Hepatic stellate cell (primary cell): ENCODE data around the gene MRPL34.
"Not testable (repeated sequence)": the region's sequence is repeated elsewhere in the genome, so short reads cannot be mapped to it uniquely, and the experiment has no call there.

ENCODE experiments used
- DNase-seq: peaks from one replicate; pipeline ENCODE4 v3.0.0; 2011; ENCODE audit warnings: low spot score

MRPL34 gene

DNA sequence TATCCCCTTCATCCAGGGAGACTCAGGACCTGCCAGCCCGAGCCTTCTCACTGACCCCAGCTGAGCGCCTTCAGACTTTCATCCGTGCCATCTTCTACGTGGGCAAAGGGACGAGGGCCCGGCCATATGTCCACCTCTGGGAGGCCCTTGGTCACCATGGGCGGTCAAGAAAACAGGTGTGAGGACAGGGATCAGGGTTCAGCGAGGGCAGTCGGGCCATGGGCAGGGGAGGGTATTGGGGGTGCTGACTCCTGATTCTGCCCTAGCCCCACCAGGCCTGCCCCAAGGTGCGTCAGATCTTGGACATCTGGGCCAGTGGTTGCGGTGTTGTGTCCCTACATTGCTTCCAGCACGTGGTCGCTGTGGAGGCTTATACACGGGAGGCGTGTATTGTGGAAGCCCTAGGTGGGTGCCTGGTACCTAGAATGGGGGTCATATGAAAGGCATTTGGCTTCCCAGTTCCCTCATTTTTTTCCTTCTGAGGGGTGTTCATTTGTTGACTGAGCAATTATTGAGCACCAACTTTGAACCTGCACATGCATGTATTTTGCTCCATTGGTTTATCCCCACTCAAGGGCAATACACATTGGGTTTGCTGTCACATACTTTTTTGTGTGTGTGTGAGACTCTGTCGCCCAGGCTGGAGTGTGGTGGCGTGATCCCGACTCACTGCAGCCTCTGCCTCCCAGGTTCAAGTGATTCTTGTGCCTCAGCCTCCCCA is 20.1 kb upstream of the MRPL34 start:
- no peak for DNase-seq

DNA sequence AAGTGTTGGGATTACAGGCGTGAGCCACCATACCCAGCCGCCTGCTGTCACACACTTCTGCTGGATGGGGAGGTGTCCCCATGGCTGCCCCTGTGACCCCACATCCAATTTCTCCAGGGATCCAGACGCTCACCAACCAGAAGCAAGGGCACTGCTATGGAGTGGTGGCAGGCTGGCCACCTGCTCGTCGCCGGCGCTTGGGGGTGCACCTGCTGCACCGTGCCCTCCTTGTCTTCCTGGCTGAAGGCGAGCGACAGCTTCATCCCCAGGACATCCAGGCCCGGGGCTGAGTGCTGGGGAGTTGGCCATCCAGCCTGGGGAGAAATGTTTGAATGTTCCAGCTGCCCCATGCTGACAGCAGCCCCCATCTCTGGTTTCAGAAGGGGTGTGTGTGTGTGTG is 19.4 kb upstream of the MRPL34 start:
- DNase-seq, result no peak

DNA sequence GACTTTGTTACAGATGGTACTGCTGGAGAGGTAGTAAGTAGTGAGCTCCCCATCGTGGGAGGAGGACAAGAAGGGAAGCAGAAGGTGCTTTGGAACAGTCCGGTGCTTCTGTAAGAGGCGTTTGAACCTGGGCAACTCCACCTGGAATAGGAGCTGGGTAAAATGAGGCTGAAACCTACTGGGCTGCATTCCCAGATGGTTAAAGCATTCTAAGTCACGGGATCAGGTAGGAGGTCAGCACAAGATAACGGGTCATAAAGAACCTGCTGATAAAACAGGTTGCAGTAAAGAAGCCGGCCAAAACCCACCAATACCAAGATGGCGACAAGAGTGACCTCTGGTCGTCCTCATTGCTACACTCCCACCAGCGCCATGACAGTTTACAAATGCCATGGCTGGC is 18.9 kb upstream of the MRPL34 start:
- DNase-seq, result no peak

DNA sequence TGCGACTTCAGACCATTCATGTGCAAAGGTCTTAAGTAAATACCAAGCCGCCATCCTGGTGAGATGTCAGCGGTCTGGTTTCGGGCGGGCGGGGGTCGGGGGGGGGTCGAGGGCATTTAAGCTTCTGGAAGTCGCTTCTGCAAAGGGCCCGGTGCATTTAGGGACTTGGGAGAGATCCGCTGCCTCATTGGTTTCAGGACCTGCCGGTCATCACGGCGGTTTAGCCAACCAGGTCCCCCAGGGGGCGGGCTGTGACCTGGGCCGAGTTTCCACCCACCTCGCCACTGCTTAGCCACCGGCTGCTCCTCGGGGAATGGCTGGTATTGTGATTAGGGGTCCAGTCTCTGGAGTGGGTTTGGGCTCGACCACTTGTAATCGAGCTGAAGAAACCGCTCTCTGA is 16.2 kb upstream of the MRPL34 start:
- DNase-seq, result peak; percentile 99

DNA sequence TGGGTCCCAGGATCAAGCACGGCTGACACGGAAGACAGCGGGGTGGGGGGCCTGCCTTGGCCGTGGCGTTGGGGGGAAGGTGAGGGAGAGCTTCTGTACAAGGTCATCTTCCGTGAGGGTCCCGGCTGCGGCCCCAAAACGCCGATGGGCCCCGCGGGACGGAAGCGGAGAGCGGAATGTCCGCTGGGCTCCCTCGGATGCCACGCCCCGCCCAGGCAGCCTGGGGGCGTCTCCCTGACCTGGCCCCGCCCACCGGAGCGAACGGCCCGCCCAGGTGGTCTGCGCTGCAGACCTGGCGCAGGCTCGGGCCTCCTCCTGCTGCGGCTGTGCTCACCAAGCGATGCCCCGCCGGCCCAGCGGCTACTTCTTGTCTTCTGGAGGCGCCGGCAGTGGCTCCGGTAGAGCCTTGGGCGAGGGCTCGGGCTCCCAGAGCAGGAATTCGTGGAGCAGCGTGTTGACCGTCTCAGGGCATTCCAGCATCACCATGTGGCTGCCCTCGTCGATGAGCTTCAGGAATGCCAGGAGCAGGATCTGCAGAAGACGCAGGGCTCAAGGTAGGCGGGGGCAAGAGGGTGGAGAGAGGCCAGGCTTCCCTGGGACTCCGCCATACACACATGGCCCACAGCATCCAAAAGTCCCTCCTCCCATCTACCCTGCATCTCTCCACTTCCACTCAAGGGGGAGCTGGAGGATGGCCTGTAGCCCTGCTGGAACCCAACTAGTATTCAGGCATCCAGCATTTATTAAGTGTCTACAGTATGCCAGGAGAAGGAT is 13.2 kb upstream of the MRPL34 start:
- peak; percentile 97 for DNase-seq

DNA sequence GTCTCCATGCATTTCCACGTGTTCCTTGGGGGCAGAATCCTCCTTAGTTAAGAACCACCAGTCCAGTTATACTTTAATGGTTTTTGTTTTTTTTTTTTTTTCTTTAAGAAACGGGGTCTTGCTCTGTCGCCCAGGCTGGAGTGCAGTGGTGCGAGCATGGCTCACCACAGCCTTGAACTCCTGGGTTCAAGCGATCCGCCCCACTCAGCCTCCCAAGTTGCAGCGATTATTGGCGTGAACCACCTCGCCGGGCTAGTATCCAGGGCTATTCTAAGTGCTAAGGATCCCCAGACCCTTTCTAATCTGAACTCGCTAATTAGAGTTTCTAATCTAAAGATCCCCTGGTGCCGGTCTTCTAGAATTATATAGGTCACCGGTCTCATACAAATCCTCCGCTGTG is 12.1 kb upstream of the MRPL34 start:
- no peak for DNase-seq

DNA sequence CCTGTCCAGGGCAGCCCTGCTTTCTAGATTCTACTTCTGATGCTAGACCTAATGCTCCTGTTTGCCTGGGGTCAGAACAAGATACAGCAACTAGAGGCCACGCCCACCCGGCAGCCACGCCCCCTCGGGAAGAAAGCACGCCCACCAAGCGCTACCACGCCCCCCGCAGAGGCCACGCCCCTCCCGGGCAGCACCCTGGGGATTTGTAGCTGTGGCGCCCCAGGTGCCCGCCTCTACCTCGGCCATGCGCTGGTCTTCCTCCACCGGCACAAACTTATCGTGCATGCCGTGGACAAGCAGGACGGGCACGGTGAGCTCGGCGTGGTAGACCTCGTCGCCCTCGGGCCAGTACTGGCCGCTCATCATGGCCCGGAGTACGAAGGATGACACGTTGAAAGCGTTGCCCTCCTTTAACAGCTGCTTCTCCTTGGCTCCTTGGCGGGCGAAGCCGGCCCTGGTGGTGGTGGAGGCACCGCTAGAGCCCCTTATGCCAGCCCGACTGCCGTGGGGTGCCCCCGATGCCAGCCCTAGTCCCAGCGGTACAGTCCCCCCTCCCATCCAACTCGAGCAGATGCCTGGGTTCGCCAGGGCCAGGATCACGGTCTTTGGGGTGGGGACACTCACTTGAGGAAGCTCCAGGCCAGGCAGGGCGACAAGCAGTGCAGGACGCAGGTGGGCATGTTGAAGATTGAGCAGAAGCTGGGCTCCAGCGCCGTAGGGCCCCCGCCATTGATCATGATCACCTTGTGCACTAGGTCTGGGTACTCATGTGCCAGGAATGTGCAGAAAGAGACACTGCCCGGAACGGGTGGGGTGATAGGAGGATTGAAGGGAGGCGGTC is 11.4 kb upstream of the MRPL34 start:
- no peak for DNase-seq

DNA sequence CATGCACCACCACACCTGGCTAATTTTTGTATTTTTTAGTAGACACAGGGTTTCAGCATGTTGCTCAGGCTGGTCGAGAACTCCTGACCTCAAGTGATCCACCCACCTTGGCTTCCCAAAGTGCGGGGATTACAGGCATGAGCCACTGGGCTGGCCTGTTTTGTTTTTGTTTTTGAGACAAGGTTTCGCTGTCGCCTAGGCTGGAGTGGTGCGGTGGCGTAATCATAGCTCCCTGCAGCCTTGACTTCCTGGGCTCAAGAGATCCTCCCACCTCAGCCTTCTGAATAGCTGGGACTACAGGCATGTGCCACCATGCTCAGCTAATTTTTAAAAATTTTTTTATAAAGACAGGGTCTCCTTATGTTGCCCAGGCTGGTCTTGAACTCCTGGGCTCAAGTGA is 10.1 kb upstream of the MRPL34 start:
- DNase-seq, result not testable (repeated sequence)

DNA sequence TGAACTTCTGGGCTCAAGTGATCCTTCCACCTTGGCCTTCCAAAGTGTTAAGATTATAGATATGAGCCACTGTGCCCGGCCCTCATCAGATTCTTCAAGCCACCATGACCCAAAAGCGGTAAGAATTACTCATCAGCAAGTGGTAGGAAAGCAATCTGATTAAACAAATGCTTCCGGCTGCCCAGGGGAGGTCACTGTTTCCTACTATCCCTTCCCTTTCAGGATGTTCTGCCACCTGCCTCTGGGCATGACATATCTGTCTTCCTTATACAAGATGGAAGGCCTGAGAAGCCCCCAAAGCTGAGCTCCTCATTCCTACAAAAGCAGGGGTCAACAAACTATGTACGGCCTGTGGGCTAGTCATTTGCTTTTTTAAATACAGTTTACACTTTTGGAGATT is 9.4 kb upstream of the MRPL34 start:
- peak; percentile 49 for DNase-seq

DNA sequence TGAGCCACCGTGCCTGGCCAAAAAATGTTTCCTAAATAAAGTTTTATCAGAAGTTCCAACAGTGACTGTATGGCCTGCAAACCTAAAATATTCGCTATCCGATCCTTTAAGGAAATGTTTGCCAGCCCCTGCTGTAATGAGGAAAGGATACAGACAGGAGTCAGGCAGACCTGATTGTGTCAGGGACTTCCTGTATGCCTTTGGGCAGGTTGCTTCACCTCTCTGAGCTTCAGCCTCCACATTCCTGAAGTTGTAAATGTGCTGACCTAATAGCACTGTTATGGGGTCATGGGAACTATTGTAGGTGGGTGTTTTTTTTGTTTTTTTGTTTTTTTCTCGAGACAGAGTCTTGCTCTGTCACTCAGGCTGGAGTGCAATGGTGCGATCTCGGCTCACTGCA is 8.7 kb upstream of the MRPL34 start:
- DNase-seq, result no peak

DNA sequence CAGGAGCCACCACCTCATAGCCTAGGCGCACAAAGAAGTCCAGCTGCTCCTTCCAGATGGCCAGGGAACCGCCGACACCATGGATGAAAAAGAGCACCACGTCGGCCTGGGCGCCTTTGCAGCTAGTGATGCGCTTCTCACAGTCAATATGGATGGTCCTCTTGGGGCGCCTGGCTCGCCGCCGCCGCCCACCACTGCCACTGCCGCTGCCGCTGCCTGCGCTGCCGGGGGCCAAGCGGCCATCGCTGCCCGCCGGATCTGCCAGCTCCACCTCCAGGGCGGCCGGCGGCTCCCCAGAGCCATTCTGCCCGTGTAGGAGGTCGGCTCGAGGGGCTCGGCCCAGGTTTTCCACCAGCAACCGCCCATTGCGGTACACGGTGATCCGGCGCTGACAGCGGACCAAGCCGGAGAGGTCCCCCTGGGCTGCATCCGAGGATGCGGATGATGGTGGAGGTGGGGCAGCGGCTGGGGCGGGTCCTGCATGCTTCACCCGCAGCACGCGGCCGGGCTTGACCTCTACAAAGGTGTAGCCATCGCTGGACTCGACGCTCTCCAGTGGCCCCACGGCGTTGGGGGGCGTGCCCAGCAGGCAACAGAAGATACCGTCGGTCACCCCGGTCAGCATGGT is 4.6 kb upstream of the MRPL34 start:
- DNase-seq, result no peak

DNA sequence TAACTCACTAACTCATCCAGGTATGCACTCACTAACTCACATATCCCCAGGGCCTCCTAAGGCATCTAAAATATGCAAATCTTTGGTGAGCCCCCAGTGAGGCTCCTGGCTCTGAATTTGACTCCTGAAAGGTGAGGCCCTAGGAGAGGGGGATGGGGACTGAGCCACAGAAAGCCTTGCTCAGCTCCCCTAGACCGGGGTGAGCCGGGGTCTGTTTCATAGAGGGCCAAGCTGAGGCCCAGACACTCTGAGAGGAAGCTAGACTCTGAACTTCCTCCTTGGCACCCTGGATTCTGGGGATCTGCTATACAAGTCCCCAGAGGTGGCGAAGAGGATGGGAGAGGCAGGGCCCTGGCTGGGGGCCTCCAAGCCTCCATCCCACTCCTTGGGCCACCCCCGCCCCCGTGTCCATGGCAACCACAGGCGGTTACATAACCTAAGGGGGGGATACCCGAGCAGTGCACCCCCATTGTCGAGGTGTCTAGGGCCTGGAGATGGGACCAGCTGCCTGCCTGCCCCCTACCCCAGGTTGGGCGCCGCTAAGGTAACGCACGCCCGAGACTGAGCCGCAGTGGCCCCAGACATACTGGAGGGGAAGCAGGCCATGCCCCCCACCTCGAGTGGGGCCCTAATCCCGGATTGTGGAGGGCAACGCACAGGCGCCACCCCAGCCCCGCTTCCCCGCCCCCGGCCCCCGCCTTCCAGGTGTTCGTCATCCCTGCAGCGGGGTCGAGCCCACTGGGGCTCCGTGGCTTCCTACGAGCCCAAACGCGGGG is 3.1 kb upstream of the MRPL34 start:
- DNase-seq, result no peak

DNA sequence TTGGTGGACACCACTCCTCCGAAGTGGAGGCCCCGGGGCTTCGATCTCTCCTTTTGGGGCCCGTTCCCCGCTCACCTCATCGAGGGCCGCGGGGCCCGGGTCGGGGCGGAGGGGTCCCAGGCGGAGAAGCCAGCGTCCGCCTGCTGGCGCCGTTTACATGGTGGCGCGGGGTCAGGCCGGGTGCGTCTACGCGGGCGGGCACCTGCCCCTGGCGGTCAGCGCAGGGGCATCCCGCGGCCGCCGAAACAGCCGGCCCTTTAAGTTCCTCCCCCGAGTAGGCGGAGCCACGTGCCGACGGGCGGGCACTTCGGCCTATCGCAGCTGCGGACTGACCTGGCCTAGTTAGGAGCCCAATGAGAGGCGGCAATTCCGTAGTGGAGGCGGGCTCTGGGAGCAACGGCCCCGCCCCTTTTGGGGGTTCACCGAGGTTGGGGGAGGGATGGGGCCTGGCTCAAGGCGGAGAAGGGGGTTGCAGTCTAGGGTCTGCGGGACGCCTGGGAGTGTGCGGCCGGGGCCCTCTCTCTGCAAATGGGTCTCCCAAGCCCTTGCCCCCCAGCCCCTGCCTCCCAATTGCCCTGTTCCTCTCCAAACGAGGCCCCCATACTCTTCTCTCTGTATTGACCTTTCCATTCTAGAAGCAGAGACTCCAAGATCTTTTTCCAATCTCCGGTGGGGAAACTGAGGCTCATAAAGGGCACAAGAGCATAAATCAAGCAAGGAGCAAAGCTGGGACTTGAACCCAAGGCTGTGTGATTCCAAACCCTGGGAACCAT is 2.3 kb upstream of the MRPL34 start, which contains the start of gene ABHD8:
TSS of gene ABHD8 (minus strand) at position 259 of the 773 bp plus-strand sequence. CDS start 1,809 bp downstream, outside the sequence.
- DNase-seq, result peak; percentile 99

DNA sequence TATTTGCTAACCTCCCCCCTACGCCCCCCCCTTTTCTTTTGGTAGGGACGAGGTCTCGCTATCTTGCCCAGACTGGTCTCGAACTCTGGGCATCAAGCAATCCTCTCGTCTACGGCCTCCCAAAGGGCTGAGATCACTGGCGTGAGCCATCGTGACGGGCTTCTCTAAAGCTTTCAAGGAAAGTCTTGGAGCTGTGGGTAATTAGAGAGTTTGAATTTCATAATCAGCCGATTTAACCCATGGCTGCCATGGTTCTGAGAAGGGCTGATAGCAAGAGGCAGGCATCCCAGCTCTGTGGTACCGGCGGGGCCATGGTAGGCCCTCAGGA is 1.8 kb upstream of the MRPL34 start:
- DNase-seq, result no peak

DNA sequence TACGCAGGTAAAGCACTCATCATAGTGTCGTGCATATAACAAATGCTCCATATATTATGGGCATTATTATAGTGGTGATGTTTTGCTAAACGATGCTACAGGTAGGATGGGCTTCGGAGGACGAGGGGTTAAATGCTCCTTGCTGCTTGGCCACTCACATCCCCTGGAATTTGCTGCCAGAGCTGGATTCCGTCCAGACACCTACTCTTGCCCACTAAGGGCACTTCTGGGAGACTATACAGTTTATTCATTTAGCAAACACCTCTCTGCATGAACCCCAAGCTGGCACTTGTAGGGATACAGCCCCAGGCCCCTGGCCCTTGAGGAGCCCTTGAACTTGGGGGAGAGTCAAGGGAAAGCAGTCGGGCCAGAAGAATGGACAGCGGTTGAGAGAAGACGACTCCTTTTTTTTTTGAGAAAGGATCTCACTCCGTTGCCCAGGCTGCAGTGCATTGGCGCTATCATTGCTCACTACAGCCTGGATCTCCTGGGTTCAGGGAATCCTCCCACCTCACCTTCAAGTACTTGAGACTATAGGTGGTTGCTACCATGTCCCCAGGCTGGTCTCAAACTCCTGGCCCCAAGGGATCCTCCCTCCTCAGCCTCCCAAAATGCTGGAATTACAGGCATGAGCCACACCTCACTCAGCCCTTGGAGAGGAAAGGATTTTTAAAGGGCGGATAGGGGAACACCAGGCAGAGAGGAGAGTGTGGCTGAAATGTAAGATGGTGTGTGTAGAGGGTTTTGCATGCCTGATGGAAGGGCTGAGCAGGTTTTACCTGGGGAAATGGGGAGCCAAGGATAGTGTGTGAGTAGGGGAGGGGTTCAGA is 1.1 kb upstream of the MRPL34 start:
- no peak for DNase-seq

DNA sequence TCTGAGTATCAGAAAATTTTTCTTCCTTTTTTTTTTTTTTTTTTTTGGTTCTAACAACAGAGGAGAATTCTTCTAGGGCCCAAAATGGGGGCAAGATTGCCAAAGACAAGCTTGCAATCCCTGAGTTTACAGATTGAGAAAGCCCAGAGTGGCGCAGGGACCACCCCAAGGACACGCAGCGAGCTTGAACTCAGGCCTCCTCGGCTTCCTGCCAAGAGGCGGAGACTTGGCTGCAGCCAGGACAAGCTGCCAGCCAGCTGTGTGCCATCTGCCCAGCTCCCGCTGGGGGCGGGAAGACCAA is 506 bp upstream of the MRPL34 start:
- DNase-seq, result no peak

DNA sequence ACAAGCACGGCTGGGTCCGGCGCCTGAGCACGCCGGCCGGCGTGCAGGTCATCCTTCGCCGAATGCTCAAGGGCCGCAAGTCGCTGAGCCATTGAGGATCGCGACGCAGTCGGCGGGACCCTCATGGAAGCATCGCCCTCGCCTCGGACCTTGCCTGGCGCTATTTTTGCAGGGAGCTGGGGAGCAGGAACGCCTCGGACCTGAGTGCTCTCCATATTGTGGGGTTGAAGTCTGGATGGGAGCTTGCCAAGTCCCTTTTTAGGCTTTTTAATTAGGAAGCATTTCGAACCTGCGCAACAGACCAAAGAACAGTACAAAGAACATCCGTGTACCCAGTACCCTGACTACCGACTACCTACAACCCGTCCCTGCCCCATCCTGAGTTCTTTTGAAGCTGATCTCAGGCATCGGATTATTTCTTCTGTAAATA is 628 bp downstream of the MRPL34 start:
- no peak for DNase-seq

DNA sequence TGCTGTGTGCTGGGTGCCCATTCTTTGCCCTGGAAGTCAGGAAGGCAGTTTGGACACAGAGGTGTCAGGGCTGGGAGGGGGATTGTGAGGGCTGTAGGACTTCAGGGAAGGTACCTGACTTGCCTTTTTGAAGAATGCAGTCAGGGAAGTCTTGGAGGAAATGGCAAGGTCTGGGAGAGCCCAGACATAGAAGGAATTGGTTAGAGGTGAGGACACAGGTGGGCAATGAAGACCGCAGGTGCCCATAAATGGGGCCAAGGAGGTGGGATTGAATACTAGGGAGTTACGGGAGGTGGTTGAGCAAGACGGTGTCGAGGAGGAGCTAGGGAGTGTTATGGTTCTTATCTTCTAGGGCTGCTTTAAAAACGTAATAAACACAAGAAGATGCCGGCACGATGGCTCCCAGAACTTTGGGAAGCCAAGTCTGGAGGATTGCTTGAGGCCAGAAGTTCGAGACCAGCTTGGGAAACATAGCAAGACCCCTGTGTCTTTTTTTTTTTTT is 2.3 kb downstream of the MRPL34 start:
- DNase-seq, result no peak

DNA sequence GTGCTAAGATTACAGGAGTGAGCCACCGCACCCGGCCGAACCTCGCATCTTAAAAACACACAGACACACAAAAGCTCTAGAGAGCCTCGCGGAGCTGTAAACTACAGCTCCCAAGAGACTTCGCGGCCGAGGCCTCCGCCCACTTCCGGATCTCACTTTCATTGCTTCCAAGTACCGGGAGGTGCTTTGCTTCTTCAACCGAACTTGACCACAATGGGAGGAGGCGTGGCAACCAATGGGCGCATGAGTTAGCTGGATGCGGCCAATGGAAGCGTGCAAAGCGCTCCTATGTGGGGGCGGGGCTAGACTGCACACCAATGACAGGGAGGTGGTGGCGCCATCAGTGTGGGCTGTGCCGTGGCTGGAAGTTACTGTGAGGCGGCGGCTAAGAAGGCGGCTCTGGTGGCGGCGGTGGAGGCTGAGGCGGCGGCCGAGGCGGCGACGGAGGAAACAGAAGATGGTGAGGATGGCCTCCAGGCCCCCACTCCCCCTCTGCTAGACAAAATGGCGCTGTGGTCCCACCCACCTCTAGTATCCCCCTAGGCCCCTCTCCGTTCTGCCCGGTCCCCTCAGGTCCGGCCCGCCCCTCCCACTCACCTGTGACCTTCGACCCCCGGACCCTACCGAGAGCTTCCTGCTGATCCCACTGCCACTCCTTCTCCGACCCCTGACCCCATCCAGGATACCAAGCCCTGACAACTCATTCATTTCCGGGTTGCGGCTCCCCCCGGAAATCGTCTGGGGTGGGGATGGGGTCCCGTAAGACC is 3.7 kb downstream of the MRPL34 start, which contains the start of gene DDA1:
TSS of gene DDA1 (plus strand) at position 366 of the 767 bp plus-strand sequence. CDS start at position 458, 92 bp downstream.
- peak; percentile 100 for DNase-seq
